ENCODE measurements around the gene OLFML2B.

DNA sequence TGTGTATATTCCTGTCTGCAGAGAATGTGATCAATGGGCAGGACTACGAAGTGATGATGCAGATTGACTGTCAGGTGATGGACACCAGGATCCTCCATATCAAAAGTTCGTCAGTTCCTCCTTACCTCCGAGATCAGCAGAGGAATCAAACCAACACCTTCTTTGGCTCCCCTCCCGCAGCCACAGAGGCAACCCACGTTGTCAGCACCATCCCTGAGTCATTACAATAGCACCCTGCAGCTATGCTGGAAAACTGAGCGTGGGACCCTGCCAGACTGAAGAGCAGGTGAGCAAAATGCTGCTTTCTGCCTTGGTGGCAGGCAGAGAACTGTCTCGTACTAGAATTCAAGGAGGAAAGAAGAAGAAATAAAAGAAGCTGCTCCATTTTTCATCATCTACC, 65.2 kb downstream of the OLFML2B start:
- TF ChIP-seq, protein P1, sequence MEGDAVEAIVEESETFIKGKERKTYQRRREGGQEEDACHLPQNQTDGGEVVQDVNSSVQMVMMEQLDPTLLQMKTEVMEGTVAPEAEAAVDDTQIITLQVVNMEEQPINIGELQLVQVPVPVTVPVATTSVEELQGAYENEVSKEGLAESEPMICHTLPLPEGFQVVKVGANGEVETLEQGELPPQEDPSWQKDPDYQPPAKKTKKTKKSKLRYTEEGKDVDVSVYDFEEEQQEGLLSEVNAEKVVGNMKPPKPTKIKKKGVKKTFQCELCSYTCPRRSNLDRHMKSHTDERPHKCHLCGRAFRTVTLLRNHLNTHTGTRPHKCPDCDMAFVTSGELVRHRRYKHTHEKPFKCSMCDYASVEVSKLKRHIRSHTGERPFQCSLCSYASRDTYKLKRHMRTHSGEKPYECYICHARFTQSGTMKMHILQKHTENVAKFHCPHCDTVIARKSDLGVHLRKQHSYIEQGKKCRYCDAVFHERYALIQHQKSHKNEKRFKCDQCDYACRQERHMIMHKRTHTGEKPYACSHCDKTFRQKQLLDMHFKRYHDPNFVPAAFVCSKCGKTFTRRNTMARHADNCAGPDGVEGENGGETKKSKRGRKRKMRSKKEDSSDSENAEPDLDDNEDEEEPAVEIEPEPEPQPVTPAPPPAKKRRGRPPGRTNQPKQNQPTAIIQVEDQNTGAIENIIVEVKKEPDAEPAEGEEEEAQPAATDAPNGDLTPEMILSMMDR (conservative IDR thresholded peaks at IDR 0.05; ENCODE audit: low read depth, low read length): no peak
- TF ChIP-seq EZH2 (IDR thresholded peaks at IDR 0.05; ENCODE audit: borderline replicate concordance, low read depth, low read length, poor library complexity, severe bottlenecking): no peak
